Measurements from ENCODE around the gene CDHR3. TPM values are rescaled to one million over a fixed set of nuclear protein-coding genes. Genes with fewer than 3 reads are reported as not detected.
"Not testable (repeated sequence)": the region's sequence is repeated elsewhere in the genome, so short reads cannot be mapped to it uniquely, and the experiment has no call there.

CDHR3 gene
- total RNA-seq, 2 experiments from 2014 or later, result 5.1 to 6.7 TPM

- POLR2A ChIA-PET, result no interaction called here
- no peak for ATAC-seq (ENCODE audit: low read depth)
- Mint-ChIP-seq H3K27ac (no peak overlapping the region), H3K27me3 (peaks cover 14% of the 10 kb centered on the region), H3K9me3 (no peaks in the 10 kb centered on the region), H3K36me3 (no peaks in the 10 kb centered on the region), H3K4me1 (no peaks in the 10 kb centered on the region), H3K4me3 (no peak overlapping the region)
- no peak for DNase-seq
Observed at GRCh38 chr7:105978035-105978434, 15.0 kb downstream of the CDHR3 start.

GRCh38 chr7:105978974-105979373, 15.9 kb downstream of the CDHR3 start:
- no peak overlapping the region for H3K4me3 Mint-ChIP-seq
- no peak overlapping the region for H3K27ac Mint-ChIP-seq
- H3K36me3 Mint-ChIP-seq, result no peaks in the 10 kb centered on the region
- peaks cover 11% of the 10 kb centered on the region for H3K27me3 Mint-ChIP-seq
- no peaks in the 10 kb centered on the region for H3K4me1 Mint-ChIP-seq
- POLR2A ChIA-PET, result no interaction called here
- ATAC-seq (ENCODE audit: low read depth), result no peak
- no peak for DNase-seq
- H3K9me3 Mint-ChIP-seq, result no peaks in the 10 kb centered on the region

GRCh38 chr7:105979405-105979804, 16.3 kb downstream of the CDHR3 start:
- Mint-ChIP-seq H3K27me3 (peaks cover 13% of the 10 kb centered on the region), H3K4me1 (no peaks in the 10 kb centered on the region), H3K36me3 (no peaks in the 10 kb centered on the region), H3K27ac (no peak overlapping the region), H3K4me3 (no peak overlapping the region), H3K9me3 (no peaks in the 10 kb centered on the region)
- ATAC-seq (ENCODE audit: low read depth), result no peak
- DNase-seq, result no peak
- POLR2A ChIA-PET, result no interaction called here

DNA sequence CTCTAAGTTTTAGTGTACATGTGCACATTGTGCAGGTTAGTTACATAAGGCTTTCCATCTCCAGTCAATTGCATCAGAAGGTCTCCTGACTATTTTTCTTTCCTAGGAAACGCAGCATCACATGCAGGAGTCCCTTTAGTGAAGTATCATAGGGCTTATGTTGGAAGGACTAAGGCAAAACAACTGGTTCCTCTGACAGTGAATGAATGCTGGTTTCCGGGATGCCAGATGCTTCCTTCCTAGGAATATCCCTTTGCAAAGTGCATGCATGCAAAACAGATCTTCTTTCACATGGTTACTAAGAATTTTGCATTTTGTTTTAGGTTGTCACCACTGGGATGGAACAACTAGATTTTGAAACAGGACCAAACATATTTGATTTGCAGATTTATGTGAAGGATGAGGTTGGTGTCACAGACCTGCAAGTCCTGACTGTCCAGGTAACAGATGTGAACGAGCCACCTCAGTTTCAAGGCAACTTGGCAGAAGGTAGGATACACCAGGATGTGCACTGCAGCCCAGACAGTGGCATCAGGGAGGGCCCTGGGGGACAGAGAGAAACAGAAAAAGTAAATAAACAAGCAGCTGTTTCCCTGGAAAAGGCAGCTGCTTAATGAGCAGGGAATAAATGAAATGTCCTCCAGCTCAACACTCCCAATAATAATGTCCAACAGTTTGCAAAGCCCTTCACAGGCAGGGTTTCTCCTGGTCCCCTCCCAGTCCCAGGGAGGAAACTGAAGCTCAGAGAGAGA, 17.8 kb downstream of the CDHR3 start:
- ATAC-seq (ENCODE audit: low read depth) (no peak), DNase-seq (no peak)
- Mint-ChIP-seq H3K9me3 (no peaks in the 10 kb centered on the region), H3K27me3 (peaks cover 13% of the 10 kb centered on the region), H3K36me3 (no peaks in the 10 kb centered on the region), H3K4me3 (no peak overlapping the region), H3K4me1 (no peaks in the 10 kb centered on the region), H3K27ac (no peak overlapping the region)
- POLR2A ChIA-PET, result no interaction called here

DNA sequence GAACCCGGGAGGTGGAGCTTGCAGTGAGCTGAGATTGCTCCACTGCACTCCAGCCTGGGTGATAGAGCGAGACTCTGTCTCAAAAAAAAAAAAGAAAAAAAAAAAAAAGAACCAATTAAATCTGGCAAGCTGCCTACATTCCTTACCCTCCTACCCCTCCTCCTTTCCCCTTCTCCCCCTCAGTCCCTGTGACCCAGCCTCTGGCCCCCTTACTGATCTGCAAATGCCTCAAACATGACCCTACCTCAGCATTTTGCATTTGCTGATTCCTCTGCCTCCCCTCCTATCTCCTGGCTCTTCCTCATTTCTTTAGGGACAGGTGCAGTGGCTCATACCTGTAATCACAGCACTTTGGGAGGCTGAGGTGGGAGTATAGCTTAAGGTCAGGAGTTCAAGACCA, 19.3 kb downstream of the CDHR3 start:
- Mint-ChIP-seq H3K27ac (no peak overlapping the region), H3K4me1 (no peaks in the 10 kb centered on the region), H3K27me3 (peaks cover 20% of the 10 kb centered on the region), H3K36me3 (no peaks in the 10 kb centered on the region), H3K9me3 (no peaks in the 10 kb centered on the region), H3K4me3 (no peak overlapping the region)
- POLR2A ChIA-PET, result no interaction called here
- ATAC-seq (ENCODE audit: low read depth) (no peak), DNase-seq (no peak)

DNA sequence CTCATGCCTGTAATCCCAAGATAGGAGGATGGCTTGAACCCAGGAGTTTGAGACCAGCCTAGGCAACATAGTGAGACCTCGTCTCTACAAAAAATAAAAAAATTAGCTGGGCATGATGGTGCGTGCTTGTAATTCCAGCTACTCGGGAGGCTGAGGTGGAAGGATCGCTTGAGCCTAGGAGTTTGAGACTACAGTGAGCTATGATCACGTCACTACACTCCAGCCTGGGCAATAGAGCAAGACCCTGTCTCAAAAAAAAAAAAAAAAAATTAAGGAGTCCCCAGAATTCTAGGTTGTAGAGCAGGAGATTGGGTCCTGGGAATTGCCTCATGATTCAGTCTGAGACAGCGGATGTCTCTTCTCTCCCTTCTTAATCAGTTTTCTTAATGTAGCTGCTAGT, 21.7 kb downstream of the CDHR3 start:
- POLR2A ChIA-PET; ATAC-seq (ENCODE audit: low read depth); H3K27ac Mint-ChIP-seq; H3K9me3 Mint-ChIP-seq; DNase-seq; H3K4me3 Mint-ChIP-seq; H3K36me3 Mint-ChIP-seq; H3K4me1 Mint-ChIP-seq: not testable (repeated sequence)
- H3K27me3 Mint-ChIP-seq, result peaks cover 27% of the 10 kb centered on the region

DNA sequence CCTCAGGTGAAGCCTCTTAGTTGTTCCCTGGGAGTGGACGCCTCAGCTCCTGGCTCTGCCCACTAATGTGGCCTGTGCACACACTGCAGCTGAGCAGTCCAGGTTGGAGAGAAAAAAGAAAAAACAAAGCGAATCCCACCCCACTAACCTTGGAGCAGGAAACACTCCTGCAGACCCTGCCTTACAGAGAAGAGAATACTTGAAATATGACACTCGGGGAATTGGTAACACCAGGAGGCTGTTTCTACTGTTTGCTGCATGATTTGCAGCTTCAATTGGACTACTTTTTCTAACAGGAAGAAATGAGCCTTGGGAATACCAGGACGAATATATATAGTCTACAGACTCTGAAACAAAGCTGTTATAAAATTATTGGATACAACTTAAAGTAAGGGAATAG, 22.2 kb downstream of the CDHR3 start:
- Mint-ChIP-seq H3K27ac (no peak overlapping the region), H3K27me3 (peaks cover 25% of the 10 kb centered on the region), H3K36me3 (no peaks in the 10 kb centered on the region), H3K4me1 (no peaks in the 10 kb centered on the region), H3K9me3 (no peaks in the 10 kb centered on the region), H3K4me3 (no peak overlapping the region)
- DNase-seq (no peak), ATAC-seq (ENCODE audit: low read depth) (no peak)
- POLR2A ChIA-PET, result no interaction called here

DNA sequence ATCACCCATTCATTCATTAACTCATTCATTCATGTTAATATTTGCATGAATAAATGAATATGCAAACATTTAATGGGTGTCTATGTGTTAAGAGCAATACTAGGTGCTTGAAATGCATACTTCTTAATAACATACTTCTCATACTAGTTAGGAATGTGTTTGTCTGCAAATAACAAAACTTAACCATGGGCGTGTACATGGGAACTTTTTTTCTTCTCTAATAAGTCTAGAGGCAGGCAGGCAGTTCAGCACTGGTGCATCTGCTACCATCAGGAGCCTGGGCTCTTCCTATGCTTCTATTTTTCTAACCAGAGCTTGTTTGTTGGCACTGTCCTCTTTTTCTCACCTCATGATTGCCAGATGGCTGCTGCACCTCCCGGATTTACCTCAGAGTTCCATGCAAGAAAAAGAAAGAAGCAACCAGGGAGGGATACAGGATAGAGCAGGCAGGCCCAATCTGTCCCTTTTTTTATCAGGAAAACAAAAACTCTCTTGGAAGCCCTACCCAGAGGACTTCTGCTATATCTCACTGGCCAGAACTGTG, 22.7 kb downstream of the CDHR3 start:
- POLR2A ChIA-PET, result no interaction called here
- Mint-ChIP-seq H3K4me1 (no peaks in the 10 kb centered on the region), H3K27me3 (peaks cover 28% of the 10 kb centered on the region), H3K9me3 (no peaks in the 10 kb centered on the region), H3K27ac (no peak overlapping the region), H3K36me3 (no peaks in the 10 kb centered on the region), H3K4me3 (no peak overlapping the region)
- DNase-seq (no peak), ATAC-seq (ENCODE audit: low read depth) (no peak)

- H3K4me3 Mint-ChIP-seq, result no peak overlapping the region
- POLR2A ChIA-PET, result interaction anchor here (0.5 kb wide), 1 partner anchor 279 kb away, joined by 3 read pairs; no protein-coding TSS in a partner anchor
- DNase-seq (no peak), ATAC-seq (ENCODE audit: low read depth) (no peak)
- no peaks in the 10 kb centered on the region for H3K36me3 Mint-ChIP-seq
- no peak overlapping the region for H3K27ac Mint-ChIP-seq
- no peaks in the 10 kb centered on the region for H3K9me3 Mint-ChIP-seq
- H3K4me1 Mint-ChIP-seq, result no peaks in the 10 kb centered on the region
- peaks cover 33% of the 10 kb centered on the region for H3K27me3 Mint-ChIP-seq
Observed at GRCh38 chr7:105987046-105987445, 24.0 kb downstream of the CDHR3 start.

DNA sequence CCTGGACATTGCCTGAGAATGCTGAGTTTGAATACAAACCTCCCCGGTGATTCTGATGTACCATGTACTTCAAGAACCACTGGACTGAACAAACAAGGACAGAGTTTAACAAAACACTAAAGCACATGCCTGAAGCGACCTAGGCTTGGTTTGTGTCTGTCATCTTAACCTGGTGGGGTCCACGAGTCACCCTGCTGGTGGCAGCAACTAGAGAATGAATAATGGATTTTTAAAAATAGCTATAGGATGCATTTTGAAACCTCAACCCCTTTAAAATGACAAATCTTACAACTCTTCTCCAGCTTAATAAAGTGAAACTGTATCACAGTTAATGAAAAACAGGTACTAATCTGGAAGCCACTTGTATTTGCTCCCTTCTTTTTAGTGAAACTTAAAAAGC, 25.2 kb downstream of the CDHR3 start:
- Mint-ChIP-seq H3K27ac (no peak overlapping the region), H3K27me3 (peaks cover 36% of the 10 kb centered on the region), H3K9me3 (no peaks in the 10 kb centered on the region)

DNA sequence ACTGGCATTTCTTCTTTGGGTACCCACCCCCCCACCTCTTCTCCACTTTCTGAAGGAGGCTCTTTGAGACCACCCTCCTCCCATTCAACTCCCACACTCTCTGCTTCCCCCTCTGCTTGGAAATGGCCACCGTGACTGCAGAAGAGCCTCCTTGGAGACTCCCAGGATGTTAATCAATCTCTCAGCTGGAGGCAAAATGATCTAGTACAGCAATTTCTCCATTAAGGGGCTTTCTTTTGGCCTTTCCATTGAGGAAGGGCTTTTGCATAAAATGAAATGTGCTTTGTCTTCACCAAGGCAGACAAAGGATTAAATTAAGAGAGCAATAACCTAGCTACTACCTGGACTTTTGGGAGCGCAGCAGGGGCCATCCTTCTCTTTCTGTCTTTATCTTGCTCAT, 26.1 kb downstream of the CDHR3 start:
- DNase-seq (no peak), ATAC-seq (ENCODE audit: low read depth) (no peak)
- Mint-ChIP-seq H3K27ac (no peak overlapping the region), H3K4me3 (no peak overlapping the region), H3K9me3 (no peaks in the 10 kb centered on the region), H3K27me3 (peaks cover 36% of the 10 kb centered on the region), H3K36me3 (no peaks in the 10 kb centered on the region), H3K4me1 (peaks cover 4% of the 10 kb centered on the region)
- POLR2A ChIA-PET, result no interaction called here

More for the DNA sequence above, 25.2 kb downstream of the CDHR3 start:
- POLR2A ChIA-PET, result no interaction called here
- DNase-seq, result no peak
- no peaks in the 10 kb centered on the region for H3K36me3 Mint-ChIP-seq
- no peak for ATAC-seq (ENCODE audit: low read depth)
- peaks cover 4% of the 10 kb centered on the region for H3K4me1 Mint-ChIP-seq
- no peak overlapping the region for H3K4me3 Mint-ChIP-seq

GRCh38 chr7:105989686-105990085, 26.6 kb downstream of the CDHR3 start:
- no peak overlapping the region for H3K27ac Mint-ChIP-seq
- POLR2A ChIA-PET, result no interaction called here
- peaks cover 36% of the 10 kb centered on the region for H3K27me3 Mint-ChIP-seq
- peaks cover 4% of the 10 kb centered on the region for H3K4me1 Mint-ChIP-seq
- no peak overlapping the region for H3K4me3 Mint-ChIP-seq
- no peaks in the 10 kb centered on the region for H3K36me3 Mint-ChIP-seq
- ATAC-seq (ENCODE audit: low read depth) (no peak), DNase-seq (no peak)
- H3K9me3 Mint-ChIP-seq, result no peaks in the 10 kb centered on the region

DNA sequence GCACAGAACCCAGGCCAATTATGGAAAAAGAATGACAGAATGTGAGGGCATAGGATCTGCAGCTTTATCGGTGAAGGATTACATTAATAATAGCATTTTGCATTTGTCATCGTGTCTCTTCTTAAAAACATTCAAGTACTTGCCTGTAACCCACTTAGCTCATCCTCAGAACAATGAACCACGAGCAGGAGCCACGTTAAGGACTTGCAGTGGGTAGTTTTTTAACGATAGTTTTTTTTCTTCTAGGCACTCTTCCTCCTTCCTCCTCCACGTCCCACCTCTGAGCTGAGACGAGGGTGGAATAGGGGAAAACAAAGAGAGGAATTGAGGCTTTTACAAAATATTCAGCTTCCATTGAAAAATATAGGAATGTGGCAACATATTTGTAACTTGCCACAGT, 27.1 kb downstream of the CDHR3 start:
- no peak for ATAC-seq (ENCODE audit: low read depth)
- Mint-ChIP-seq H3K36me3 (no peaks in the 10 kb centered on the region), H3K4me3 (no peak overlapping the region), H3K4me1 (peaks cover 4% of the 10 kb centered on the region), H3K27ac (no peak overlapping the region), H3K9me3 (no peaks in the 10 kb centered on the region), H3K27me3 (peaks cover 36% of the 10 kb centered on the region)
- POLR2A ChIA-PET, result no interaction called here
- DNase-seq, result no peak

- peaks cover 36% of the 10 kb centered on the region for H3K27me3 Mint-ChIP-seq
- no peak overlapping the region for H3K27ac Mint-ChIP-seq
- no peak for ATAC-seq (ENCODE audit: low read depth)
- peaks cover 4% of the 10 kb centered on the region for H3K4me1 Mint-ChIP-seq
- no peak overlapping the region for H3K4me3 Mint-ChIP-seq
- no peaks in the 10 kb centered on the region for H3K9me3 Mint-ChIP-seq
- no peaks in the 10 kb centered on the region for H3K36me3 Mint-ChIP-seq
- DNase-seq, result no peak
- POLR2A ChIA-PET, result no interaction called here
Observed at GRCh38 chr7:105990727-105991453, 27.8 kb downstream of the CDHR3 start.
